GM18868 (cell line): Measurements from ENCODE around the gene BMAL1.
"Not testable (repeated sequence)": the region's sequence is repeated elsewhere in the genome, so short reads cannot be mapped to it uniquely, and the experiment has no call there.

Source experiments
- ATAC-seq: cut with Tn5 transposase; IDR thresholded peaks from one replicate; pipeline ENCODE4 v1.9.1; 2021; ENCODE audit warnings: mild to moderate bottlenecking, moderate library complexity; ENCODE audit not compliant: unreplicated experiment

The BMAL1 gene

DNA sequence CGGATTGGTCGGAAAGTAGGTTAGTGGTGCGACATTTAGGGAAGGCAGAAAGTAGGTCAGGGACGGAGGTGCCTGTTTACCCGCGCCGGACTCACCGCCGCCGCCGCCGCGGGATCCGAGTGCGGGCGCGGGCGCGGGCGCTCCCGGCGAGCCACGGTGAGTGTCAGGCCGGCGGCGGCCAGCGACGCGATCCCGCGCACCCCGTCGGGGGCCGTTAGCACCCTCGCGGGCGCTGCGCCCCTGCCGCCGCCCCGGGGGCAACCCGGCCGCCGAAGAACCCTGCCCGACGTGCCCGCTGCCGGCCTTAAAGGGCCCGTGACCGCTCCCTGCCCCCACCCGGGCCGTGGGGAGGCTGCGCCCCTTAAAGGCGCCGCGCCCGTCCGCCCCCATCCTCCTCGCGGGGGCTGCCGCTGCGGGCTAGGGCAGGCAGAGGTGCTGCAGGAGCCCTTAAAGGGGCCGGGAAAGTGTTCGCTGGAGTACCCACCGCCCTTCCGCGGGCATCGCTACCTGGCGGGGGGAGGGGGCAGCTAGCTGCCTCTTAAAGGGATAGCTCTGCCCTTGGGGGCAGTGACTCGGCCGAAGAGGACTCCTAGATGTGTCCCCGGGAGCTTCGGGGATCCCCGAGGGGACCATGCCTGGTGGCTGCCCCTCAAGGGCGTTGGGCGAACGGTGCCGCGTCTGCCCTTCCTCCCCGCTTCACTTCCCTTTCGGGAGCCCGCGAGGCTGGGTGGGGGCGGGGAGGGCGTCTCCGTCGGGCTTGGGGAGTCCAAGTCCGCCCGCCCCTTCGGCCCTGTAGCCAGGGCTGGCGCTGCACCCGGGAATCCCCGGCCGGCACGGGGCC lies at the start of gene BMAL1:
TSS of gene BMAL1 (plus strand) at position 23 of the 841 bp plus-strand sequence. CDS start 76,519 bp downstream, outside the sequence.
- ATAC-seq, result peak; percentile 19

GRCh38 chr11:13228572-13228971 lies 49.0 kb upstream of the BMAL1 start:
- ATAC-seq, result peak; percentile 58

GRCh38 chr11:13229136-13229535 lies 48.5 kb upstream of the BMAL1 start:
- no peak for ATAC-seq

DNA sequence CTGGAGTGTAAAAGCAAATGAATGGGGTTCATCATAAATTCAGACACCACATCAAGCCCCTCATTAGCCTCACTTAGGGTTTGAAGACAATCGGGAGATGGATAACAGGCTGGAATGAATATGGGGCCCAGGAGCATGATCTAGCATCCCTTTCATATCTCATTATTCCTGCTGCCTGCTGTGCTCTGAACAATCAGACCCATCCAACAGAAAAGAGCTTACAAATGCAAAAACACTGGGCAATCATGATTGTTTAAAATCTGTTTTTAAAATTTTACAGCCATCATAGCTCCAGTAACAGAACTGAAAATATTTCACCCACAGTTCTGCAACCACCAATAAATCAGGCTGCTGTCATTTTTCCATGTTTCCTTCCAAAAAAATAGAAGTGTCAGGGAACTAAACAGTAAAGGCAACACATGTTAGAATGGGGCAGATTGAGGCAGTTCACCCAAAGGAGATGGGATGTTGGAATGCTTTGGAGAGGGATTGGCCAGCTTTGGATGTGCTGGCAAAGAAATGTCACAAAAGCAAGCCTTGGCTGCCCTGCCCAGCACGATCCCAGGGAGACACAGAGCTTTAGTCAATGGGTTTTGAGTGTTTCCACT lies 47.8 kb upstream of the BMAL1 start:
- no peak for ATAC-seq

- ATAC-seq, result no peak
Measured at GRCh38 chr11:13233173-13233745, 44.3 kb upstream of the BMAL1 start.

DNA sequence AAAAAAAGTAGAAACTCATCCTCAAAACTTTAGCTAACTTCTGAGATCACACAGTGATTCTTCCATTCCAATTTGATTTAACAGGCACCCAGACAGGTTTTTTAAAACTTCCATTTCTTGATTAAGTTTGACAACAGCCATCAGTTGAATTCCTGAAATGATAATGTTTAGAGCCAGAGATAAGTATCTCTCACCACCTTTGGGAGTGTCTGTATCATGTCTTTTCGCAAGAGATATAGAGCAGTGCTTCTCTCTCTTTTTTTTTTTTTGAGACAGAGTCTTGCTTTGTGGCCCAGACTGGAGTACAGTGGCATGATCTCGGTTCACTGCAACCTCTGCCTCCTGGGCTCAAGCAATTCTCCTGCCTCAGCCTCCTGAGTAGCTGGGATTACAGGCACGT lies 41.7 kb upstream of the BMAL1 start:
- no peak for ATAC-seq

GRCh38 chr11:13236626-13237025 lies 41.0 kb upstream of the BMAL1 start:
- no peak for ATAC-seq

DNA sequence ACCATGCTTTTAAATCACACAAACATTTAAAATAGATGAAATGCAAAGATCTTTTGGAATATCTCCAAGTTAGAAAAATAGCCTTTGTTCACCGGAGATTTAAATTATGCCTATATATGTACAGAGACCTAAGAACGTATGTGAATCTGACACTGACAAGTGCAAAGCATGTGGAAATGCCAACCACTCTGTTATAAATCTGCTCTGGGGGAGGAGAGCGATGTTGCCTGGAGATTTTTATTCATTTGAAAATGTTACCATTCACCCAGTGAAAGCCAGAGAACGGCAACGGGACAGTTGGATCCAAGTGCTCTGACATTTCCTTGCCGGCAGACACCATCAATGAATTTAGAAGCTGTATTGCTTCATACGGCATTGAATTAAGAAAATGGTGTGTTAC lies 39.8 kb upstream of the BMAL1 start:
- no peak for ATAC-seq

DNA sequence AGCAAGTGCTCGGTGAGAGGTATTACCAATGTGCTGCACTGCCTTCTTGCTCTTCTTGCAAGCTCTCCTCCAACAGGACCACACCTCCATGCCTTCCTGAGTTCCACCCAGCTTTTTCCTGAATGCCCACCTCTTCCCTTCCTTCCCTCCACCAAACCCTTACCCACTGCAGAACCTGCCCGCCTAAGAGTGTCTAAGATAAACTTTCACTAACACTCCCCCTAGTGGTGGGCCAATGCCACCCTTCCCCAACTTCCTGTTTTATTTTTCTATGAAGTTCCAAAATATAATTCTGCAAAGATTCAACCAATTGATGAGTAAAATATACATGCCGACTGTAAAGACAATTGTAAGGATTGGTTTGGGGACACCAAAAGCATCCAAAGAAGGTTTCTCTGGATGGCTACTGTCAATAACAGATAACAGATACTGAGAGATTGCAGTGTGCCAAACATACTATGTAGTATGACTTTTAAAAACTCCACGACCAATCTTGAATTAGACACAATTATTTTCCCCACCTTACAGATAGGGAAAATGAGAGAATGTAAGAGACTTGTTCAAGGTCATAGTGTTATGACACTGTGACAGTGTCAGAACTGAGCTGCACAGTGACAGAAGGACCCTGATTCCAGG lies 38.6 kb upstream of the BMAL1 start:
- ATAC-seq, result peak; percentile 88

DNA sequence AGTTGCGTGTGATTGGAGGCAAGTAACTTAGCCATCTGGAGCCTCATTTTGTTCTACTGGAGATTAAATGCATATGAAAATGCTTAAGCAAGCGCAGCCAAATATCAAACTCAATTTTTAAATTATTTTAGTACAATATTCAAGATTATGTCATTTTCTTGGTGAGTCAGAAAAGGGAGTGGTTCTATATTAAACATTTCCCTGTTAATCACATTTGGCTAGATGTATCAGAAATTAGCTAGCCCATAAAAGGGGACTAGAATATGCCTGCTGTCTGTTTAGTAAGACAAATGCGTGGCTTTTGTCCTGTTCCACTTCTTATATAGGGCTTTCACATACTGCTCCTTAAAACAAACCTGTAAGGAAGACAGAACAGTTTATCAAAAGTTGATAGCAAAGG lies 35.0 kb upstream of the BMAL1 start:
- no peak for ATAC-seq

DNA sequence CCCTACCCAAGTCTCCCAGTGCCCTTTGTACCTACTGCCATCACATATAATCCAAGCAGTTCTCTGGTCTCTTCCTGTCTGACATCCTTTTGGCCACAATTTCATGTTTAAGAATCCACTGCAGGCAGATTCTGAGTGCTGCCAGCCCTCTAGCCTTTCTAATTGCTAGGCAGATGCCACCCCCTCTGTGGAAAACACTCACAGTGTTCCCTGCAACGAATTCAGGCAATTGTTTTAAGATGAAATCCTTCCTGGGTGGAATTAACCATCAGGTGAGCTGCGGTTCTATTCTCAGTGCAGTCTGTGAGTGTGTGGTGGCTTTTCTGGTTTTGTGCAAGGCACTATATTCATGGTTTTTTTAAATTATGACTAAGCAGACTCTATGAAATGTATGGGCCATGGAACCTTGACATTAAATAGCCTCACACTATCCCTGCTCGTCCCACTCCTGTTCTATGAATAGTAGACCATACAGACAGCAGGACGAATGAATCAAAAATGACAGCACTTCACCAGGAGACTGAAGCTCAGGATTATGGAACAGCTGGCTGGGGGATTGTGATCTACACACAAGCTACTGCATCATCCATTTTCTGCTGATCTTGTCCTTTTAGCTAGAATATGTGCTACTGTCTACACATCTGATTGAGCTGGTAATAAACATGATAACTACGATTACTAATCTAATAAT lies 29.8 kb upstream of the BMAL1 start:
- ATAC-seq, result no peak

DNA sequence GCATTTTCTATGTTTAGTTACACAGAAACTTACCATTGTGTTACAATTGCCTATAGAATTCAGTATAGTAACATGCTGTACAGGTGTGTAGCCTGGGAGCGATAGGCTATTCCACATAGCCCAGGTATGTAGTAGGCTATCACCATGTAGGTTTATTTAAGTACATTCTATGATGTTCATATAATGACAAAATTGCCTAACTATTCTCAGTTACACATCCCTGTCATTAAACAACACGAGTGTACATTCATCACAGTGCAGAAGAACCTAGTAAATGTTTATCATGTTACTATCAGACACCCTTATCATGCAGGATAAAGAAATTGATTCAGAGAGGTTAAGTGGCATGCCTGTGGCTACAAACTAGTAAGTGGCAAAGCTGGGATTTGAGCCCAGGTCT lies 28.4 kb upstream of the BMAL1 start:
- no peak for ATAC-seq

DNA sequence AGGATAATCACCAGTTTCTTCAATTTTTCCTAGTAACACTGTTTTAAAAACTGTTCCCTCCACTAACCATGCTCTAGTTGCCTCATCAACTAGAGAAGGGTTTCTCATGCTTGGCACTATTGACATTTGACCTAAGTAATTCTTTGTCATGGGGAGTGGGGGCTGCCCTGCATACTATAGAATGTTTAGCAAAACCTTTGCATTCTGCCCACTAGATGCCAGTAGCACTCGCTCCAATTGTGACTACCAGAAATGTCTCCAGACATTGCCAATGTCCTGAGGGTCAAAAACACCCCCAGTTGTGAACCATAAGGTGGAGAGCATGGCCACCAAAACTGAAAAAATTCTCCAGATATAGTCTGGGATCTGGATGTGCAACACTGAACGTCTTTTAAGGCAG lies 27.6 kb upstream of the BMAL1 start:
- no peak for ATAC-seq

GRCh38 chr11:13251966-13252365 lies 25.6 kb upstream of the BMAL1 start:
- ATAC-seq, result no peak

GRCh38 chr11:13252438-13252837 lies 25.2 kb upstream of the BMAL1 start:
- no peak for ATAC-seq

GRCh38 chr11:13256216-13256615 lies 21.4 kb upstream of the BMAL1 start:
- no peak for ATAC-seq

GRCh38 chr11:13258061-13258460 lies 19.5 kb upstream of the BMAL1 start:
- ATAC-seq, result not testable (repeated sequence)

GRCh38 chr11:13258855-13259254 lies 18.7 kb upstream of the BMAL1 start:
- no peak for ATAC-seq

DNA sequence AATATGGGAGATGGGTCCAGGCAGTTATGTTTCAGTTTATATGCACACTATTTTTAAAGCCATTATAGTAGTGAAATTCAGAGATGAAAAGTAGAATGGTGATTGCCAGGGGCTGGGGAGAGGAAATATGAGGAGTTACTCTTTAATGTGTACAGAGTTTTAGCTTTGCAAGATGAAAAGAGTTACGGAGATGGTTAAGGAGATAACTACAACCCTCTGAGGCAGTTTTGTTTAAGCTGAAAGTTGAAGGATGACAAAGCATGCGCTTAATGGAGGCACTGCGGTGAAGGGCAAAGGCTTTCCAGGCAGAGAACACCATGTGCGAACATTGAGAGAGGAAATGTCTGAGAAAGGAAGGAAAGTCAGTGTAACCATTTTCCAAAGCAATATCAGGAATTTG lies 18.2 kb upstream of the BMAL1 start:
- no peak for ATAC-seq

DNA sequence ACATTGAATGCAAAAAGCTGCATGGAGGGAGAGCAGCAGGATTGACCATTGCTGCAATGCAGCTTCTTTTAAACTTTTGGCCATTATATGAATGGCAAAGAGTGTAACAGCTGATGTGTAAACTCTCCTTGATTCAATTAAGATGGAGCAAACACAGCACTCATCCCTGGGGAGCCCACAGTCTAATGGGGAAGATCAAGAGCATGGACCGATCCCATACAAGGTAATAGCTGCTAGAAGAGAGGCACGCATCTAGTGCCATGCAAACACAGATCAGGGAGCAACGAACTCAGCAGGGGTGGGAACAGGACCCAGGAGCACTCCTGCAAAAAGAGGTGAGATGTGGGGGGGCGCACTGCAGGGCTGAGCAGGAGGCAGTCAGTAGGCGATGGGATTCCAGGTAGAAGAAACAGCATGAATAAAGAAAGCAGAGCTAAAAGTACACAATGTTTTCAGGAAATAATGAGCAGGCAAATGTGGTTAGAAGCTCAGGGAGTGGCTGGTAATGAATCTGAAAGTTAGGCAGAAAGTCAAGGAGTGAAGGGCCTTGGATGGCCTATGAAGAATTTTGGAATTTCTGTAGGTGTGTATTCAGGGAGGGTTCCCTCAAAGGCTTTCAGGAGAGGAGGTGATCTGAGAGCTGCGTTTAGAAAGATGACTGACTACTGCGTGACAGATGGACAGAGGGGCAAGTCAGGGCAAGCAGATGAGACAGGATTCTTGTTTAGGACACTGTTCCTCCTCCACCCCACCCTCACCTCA lies 17.2 kb upstream of the BMAL1 start:
- no peak for ATAC-seq
